ENCODE measurements around the gene EMC8.

GRCh38 chr16:85770741-85771140 lies 28.6 kb downstream of the EMC8 start:
- TF ChIP-seq EZH2 (IDR thresholded peaks at IDR 0.05) (no peak), ZNF274 (IDR thresholded peaks at IDR 0.05; ENCODE audit: low read depth, low read length) (no peak), CTCF (IDR thresholded peaks at IDR 0.05 in 2 of 3, conservative IDR thresholded peaks at IDR 0.05 in 1 of 3; ENCODE audit: borderline replicate concordance in 1 of 3, insufficient read depth in 1 of 3, low read depth in 2 of 3, low read length in 2 of 3) (no peak), YY1 (IDR thresholded peaks at IDR 0.05; ENCODE audit: extremely low read depth, insufficient replicate concordance, low read depth, low read length) (no peak)
